ENCODE measurements around the gene NAP1L4.

NAP1L4 gene

DNA sequence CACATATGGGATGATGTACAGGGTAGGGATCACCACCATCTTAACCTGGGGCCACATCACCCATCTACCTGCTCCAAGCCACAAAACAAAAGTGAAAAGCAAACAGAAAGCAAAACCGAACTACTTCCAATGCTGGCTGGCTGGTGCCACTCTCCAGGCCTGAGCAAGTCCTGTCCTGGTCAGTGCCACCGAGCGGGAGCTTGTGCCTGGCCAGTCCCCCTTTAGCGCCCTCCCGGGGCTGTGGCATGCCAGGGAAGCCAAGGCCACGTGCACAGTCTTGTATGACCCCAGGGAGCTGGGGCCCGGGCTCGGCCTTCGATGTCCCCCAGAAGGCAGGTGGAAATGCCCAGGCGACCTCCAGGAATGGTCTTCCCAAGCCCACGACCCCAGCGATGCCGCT lies 17.9 kb upstream of the NAP1L4 start:
- FAIRE-seq, result no peak

DNA sequence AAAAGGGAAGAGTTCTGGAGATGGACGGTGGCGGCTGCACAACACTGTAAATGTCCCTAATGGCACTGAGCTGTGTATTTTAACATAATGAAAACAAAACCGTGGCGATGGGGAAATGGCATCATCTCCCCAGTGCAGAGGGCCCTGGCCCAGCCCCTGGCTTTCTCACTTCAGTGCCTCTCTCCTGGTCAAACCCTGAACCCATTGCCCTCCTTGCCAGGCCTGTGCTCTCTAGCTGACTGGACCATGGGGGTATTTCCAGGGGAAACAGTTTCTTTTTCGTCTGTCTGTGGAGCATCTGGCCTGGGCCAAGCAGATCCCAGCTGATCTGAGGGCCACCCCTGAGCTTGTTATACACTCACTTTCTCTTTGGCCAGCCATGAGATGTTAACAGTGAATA lies 17.4 kb upstream of the NAP1L4 start:
- FAIRE-seq, result no peak

DNA sequence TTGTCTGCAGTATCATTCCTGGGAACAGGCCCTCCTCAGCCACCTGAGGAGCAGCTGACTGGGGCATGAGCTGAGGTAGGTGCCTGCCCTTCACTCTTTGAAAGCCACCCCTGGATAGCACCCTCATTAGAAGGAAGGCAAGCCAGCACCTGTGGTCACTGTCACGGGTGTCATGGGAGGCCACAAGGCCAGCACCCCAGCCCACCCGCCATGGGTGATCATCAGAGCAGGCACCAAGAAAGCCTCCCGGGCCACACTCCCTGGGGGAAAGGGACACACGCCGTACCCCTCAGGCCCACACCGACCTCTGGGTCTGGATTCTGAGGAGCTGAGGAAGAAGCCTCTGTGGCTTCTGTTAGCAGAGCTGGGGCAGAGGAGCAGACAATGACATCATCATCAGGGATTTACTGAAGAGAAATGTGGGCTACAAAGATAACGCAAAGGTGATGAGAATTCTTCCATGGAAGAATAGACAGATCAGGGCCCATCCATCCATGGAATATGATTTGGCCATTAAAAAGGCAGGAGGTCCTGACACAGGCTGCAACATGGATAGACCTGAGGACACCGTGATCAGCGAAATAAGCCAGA lies 16.7 kb upstream of the NAP1L4 start:
- FAIRE-seq, result no peak

DNA sequence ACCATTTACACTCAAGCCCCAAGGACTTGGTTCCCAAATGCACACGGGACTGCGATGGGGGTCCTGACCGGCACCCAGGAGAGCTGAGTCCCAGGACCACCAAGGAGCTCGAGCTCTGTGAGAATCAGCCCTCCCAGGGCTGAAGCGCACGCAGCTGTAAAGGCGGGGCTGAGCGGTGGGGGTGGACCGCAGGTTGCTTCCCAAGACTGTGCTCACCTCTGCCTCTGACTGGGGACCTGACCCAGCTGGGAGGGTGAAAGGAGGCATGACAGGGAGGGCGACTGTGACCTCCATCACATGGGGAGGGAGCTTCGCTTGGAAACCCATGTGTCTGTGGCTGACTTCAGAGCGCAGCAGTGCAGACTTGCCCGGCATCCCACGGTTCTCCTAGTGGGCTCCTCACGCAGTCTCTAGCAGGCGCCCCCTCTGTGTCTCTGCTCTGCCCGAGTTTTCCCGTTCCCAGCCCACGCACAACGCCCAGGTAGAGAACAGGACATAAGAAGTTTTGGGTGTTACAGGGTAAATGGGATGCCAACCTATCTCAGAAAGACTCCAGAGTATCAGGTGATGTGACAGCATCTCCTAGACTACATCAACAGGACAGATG lies 15.4 kb upstream of the NAP1L4 start:
- no peak for FAIRE-seq

DNA sequence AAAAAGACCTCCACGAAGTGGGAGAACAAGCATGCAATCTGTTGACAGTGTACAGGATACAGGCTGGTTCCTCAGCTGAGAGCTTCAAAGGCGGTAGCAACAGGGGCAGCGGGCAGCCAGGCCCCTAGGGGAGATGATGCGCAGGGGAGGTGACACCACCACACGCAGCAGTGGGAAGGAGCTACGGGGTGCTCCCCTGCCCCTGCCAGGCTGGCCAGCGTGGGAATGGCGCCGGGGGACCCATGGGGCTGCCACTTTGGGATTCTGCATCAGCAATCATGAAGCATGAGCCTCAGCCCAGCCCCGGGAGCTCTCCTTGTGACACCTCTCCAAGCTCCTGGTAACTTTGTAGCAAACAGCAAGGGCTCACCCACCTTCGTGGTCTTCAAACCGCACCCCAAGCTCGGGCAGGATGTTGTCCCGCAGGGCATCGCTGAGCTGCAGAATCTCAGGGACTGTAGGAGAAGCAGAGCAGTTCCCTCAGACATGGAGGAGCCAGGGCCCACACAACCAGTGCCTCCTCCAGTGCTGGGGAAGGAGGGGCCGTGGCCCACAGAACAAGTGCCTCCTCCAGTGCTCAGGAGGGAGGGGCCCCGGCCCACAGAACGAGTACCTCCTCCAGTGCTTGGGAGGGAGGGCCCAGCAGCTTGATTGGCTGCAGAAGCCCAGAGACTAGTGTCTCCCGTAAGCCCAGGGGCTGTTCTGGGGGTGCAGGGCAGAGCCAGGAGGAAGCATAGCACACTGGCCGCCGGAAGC lies 14.6 kb upstream of the NAP1L4 start:
- FAIRE-seq, result no peak

DNA sequence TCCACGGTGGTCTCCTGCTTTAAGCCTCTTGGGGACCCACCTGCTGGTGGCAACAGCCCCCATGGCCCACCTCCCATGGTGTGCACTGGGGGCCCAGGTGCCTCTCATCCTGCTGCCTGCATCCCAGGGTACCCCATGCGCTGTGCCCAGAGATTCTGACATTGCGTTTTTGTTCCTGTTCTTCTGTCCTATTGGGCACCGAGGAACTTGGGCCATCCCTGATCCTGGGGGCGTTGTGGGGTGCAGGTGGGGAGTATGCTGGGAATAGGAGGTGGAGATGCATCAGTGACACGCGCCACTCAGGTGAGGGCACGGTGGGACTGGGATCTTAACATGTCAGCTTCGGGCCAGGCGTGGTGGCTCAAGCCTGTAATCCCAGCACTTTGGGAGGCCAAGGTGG lies 12.4 kb upstream of the NAP1L4 start:
- no peak for FAIRE-seq

DNA sequence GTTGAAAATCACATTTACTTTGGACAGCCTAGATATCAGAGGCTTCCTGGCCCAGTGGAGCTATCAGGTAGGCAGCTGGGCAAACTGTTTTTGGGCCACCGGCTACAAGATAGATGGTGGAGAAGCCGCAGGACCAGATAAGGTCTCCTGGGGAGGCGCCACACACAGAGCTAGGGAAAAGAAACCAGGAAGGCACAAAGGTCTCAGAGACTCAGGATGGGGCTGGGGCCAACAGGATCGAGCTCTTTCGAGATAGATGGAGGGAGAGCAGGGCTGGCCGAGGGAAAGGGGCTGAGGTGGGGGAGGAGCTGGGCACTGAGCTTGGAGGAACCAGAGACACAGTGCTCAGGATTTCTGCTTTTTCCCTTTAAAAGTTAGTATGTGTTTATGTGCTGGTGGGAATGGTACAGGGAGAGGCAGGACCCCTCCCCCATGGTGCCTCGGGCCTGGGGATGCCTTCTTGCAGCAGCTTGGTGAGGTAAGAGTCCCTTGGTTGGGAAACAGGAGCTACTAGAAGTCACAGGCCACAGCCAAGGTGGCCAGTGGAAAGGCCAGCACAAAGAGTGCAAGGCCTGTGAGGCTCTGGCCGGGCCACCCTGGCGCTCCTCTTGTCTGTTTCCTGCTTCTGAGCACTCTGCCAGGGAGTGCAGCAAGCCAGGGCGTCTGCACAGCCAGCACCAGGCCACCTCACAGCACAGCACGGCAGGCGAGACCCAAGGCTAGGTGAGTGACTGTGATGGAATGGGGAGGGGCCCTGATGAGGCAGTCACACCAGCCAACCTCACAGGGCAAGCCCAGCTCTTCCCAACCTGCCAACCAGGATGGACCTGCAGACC lies 11.5 kb upstream of the NAP1L4 start:
- no peak for FAIRE-seq

DNA sequence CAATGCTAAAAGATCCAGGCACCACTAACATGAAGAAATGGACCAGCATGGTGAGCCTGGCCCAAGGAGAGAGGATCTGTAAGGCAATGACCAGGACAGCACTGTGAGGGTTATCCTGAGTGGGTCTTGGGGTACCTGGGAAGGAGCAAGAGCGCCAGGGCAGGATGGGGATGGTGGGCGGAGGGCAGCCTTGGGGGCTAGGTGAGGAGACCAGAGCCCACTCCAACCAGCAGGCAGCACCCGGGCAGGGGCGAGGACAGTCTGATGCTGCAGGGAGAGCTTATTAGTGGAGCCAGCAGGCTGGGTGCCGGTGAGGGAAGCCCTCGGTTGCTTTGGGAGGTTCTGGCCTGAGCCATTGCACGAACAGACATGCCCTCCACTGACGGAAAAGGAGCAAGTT lies 10.7 kb upstream of the NAP1L4 start:
- no peak for FAIRE-seq

DNA sequence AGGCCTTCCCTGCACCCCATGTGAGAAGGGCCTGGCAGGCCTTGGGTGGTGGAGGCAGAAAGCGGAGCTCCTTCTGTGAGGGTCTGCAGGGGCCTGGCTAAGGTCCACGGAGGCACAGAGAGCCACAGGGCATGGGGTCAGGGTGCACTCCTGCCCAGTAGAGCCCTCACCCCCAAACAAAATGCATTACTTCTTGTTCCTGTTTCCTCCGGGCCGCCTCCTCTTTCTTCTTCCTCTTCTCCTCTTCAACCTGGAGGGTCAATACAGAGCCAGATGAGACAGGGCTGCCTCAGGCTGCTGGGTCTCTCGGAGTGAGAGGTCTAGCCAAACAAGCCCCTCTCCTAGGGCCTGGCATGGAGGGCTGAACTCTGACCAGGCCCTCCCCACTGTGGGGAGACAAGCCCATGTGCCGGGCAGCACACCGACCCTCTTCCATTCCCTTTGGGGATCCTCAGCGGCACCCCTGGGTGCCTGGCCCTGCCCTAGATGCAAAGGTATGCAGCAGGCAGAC lies 10.3 kb upstream of the NAP1L4 start:
- FAIRE-seq, result no peak

DNA sequence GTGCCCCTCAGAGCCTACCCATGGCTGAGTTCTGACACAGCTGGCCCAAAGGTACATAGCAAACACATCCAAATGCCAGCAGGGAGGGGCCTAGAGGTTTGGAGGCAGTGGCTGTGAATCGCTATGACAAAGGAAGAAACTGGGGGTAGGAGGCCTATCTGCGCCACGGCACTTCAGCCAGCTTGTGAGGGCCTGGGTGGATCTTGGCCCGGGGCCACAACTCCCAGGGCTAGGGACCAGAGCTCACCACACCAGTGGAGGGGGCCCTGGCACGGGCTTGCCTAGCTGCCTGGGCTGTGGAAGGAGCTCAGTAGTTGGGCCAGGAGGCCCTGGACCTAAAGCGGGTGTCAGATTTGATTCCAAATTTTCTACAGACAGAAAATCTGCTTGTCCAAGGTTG lies 9.4 kb upstream of the NAP1L4 start:
- FAIRE-seq, result no peak

DNA sequence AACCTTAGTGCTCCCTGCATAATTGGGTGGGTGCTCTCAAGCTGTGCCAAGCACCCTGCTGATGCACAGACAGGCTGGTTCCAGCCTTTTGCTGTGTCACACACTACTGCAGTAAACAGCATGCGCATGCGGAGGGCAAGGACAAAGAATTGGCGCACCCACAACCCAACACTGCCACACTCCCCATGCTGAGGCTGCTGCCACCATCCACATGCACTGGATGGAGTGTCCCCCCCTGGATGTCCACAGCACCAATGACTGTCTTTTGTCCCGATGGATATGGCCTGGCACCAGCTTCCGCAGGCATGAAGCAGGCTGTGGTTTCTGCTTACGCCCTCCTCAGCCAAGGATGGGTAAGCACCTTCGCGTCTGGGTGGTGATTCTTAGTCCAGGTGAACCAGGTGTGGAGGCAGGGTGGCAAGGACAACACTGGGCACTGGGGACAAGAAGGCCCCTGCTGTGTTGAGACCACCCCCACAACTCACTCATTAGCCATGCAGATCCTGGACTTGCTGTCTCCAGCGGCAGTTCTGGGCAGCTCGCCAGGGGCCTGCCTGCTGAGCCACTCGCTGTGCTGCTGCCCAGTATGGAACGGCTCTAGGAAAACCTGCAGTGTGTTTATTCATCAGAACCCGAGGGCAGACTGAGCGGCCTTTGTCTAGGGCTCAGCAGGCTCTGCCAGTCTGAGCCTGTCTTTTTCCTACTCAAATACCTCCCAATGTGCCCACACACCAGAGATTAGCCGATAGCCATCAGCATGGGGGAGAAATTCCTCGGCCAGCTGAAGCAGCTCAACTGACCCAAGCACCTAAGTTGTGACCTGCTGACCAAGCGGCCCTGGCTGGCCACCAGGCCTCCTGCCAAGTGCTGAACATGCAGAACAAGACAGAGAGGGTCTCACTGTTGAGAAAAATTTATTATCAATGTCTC lies 8.2 kb upstream of the NAP1L4 start:
- FAIRE-seq, result no peak

DNA sequence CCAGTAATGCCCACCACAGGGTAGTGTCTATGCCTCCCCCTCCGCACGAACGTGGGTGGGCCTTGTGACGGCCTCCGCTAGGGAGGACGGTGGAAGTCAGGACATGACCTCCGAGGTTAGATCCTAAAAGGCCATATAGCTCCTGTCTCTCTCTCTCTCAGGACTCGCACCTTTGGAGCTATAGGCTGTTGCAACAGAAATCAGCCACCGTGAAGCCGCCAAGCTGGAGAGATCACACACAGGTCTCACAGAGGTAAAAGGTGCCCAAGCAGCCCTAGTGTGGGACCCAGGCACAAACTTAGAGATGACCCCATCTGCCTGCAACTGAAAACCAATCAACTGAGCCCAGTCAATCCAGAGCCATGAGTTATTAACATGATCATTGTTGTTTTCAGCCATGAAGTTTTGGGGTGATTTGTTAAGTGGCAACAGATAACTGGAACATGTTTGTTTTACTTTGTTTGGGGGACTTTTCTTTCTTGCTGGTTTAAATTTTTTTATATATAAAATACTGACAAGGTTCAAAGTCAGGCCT lies 7.4 kb upstream of the NAP1L4 start:
- no peak for FAIRE-seq

DNA sequence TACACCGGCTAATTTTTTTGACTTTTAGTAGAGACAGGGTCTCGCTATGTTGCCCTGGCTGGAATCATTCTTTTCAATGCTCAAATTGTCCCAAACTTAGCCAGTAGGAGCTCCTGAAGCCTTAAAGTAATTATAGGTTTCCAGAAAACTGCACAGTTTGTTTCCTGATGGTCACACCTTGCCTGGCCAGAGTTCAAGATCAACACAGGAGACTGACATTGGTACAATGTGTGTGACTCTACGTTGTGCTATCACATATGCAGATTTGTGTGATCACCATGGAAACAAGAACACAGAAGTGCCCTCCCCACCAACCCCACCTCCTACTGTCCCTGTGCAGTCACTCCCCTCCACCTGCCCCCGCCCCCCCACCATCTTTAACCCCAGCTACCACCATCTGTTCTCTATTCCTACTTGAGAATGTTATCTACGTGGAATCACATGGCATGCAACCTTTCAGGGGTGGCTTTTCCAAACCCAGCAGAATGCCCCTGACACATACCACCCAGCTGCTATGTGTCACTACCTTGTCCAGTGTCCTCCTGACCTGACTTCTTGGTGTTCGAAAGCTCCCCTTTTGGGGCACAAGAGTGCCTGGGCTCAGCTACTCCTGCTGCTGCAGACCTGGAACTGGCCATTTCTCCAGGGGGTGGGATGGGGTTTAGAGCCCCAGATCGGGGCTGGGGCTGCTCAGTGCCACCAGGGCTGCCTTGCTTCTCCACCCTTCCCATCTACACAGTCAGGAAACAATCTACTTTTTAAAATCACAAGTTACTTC lies 6.1 kb upstream of the NAP1L4 start:
- FAIRE-seq, result no peak

DNA sequence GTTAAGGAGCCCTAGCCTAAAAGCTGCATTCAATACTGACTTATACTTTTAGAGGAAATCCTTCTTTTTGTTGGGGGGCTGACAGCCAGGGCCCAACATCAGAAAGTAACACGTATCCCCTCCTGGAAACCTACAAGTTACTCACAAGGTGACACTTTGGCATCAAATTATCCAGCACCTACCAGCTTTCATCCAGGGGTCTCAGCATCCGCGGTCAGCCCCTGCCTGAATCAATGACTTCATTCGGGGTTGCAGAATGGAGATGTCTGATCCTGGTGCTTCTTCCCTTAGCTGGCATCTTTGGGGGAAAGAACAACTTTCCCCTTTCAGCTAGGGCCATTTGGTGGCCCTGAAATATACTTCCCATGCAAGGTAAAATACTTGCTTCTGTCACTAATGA lies 5.3 kb upstream of the NAP1L4 start:
- no peak for FAIRE-seq

DNA sequence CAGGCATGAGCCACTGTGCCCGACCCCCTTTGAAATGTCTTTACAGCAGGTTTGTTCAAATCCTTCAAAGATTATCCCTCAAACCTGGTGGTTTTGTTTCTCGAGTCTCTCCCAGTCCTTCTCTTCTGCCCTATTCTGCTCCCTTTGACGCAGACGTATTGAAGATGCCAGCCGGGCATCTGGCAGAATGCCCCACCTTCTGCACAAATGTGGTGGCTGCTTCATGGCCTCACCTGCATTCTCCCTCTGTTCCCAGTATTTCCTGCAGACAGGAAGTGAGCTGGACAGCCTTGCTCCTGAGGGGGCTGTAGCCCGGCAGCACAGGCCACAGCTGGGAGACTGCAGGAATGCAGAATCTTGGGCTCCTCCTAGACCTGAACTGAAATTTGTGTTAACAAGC lies 4.8 kb upstream of the NAP1L4 start:
- FAIRE-seq, result no peak

DNA sequence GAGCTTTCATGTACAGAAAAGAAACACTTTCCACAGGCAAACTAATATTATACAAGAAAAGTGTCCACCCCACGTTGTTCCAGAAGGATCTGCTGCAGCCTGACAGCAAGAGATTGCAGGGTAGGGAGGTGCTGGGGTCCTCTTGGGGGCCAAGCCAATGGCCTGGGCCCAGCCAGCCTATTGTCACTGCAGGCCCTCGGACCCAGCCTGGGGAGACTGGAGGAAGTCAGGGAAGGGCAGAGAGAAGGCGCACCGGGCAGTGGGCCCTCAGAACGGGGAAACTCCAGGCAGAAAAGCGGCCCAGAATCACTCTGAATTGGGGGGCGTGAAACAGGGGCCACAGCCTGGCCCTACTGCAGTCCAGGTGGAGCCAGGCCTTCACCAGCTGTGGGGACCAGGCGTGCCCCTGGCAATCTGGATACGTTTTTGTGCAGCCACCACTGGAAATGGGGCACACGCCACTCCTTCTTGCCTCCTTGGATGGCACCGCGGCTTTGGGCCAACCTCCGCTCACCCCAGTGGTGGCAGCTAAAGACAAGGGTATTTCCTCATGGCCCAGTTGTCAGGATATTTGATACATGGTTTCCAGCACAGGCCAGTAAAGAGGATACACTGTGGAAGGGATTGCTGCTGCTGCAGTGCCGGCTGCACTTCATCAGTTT lies 3.9 kb upstream of the NAP1L4 start:
- FAIRE-seq, result no peak

DNA sequence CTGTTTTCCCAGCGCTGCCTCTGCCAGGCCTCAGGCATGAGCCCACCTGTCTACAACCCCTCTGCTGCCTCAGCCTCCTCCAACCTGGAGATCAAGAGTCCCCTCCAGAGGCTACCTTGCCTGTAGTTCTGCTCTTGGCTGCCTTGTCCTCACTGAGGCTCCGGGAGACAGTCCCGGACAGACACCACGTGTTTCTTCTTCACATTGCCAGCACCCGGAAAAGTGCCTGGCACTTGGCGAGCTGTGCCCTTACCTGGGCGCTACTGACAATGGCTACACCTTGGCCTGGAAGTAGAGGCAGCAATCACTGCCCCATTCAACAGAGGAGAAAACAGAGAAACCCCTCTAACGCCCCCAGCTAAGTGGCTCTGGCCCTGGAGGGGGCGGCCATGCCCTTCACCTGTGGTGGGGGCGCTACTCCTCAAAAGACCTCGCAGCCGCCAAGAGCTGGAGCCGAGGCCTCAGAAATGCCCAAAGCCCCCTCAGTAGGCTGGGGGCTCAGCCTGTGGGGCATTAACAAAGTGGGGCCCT lies 3.0 kb upstream of the NAP1L4 start:
- FAIRE-seq, result no peak

DNA sequence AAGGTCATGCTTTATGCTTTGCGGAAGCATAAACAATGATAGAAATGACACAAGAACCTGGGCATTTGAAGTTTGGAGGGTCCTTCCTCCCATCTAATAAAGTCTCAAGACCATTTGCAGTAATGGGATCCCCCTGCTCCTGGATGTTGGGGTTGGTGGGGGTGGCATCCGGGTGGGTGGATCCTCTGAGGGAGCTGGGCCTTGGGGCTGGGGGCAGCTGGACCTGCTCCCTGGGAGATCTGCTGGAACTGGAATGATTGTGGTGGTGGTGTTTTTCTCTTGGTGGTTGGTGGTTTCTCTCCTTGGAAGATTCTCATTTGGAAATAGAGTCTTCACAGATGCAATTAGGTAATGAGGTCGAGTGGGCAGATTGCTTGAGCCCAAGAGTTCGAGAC lies 2.2 kb upstream of the NAP1L4 start:
- no peak for FAIRE-seq

DNA sequence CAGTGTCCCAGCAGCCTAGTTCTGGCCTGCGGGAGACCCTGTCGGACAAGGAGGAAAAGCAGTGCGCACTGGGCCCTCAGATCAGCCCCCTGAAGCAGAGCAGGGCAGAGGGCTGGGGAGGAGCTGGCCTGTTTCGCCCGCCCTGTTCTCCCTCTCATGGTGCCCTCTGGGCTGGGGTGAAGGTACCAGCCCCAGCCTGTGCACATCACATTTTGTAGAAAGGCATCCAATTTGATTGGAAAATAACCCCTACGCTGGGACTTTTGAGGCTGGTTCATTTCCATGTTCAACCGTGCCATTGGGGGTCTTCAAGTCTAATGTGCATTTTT lies 832 bp upstream of the NAP1L4 start:
- FAIRE-seq, result no peak

DNA sequence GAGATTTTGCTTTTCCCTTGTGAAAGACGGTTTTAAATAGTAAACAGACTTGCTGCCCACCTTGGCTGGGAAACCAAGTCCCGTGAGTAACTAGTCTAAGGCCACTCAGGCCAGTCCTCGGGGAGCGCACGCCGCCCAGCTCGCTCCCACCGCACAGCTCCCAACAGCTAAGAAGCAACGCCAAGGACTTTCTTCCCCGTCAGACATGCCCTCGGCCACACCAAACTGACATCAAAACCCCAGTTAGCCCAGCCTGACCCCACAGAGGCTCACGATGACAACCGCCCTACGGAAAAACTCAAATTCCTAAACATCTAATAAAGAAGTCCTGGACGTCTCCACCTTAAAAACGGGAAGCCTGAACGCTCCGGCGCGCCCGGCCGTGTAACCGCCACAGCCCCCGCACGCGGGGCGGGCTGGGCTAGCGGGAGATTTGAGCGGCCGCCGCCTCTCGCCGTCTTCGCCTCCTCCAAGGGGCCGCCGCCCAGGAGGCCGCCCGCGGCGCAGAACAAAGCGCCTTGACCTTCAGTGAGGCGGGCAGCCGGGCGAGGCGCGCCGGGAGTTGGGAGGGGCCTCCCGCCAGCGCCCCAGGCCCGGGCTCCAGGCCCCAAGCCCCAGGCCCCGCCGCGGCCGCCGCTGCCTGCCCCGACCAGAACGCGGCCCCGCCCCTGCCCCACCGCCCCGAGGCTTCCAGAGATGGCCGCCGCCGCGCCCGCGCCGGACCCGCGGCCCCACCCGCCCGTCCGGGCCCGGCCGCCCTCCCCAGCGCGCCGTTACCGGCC lies 486 bp downstream of the NAP1L4 start:
- FAIRE-seq, result no peak

Data from TTC549 (cell line).